ENCODE data around the gene FZD8. TPM values are rescaled to one million over a fixed set of nuclear protein-coding genes. Genes with fewer than 3 reads are reported as not detected.

Gene FZD8
- total RNA-seq, 1 experiment from 2014 or later, result 13.7 TPM

- no peak for TF ChIP-seq AR (CRISPR knock-in tag; IDR thresholded peaks at IDR 0.05)
- no peak for TF ChIP-seq NR3C1 (CRISPR knock-in tag; conservative IDR thresholded peaks at IDR 0.05; ENCODE audit: low read depth)
- TF ChIP-seq ZMAT4 (CRISPR knock-in tag; IDR thresholded peaks at IDR 0.05), result no peak
- no peak for TF ChIP-seq ATF6 (CRISPR knock-in tag; IDR thresholded peaks at IDR 0.05)
- TF ChIP-seq TP53 (CRISPR knock-in tag; IDR thresholded peaks at IDR 0.05), result peak; percentile 85; the same call in 1 of the 2 replicates
- peak; percentile 57; the same call in 1 of the 2 replicates for TF ChIP-seq MYBL2 (CRISPR knock-in tag; IDR thresholded peaks at IDR 0.05)
- TF ChIP-seq HMGA2 (CRISPR knock-in tag; IDR thresholded peaks at IDR 0.05), result no peak
Observed at GRCh38 chr10:35639728-35640401, 2.2 kb downstream of the FZD8 start (continued).

- ChIA-PET CTCF (interaction anchor here (0.6 to 3.1 kb wide), 8 partner anchors 47 to 1048 kb away, joined by 3 to 12 read pairs (median 3); no protein-coding TSS in a partner anchor), POLR2A (interaction anchor here (0.6 kb wide), 1 partner anchor 705 kb away, joined by 6 read pairs; no protein-coding TSS in a partner anchor)
- H3K27me3 Mint-ChIP-seq (ENCODE audit: low read depth), result peaks cover 25% of the 10 kb centered on the region
- ATAC-seq, result peak; percentile 0; the same call in 1 of the 2 replicates
- TF ChIP-seq ZNF281 (CRISPR knock-in tag; IDR thresholded peaks at IDR 0.05) (peak; percentile 24; the same call in 1 of the 2 replicates), TEAD4 (CRISPR knock-in tag; IDR thresholded peaks at IDR 0.05) (no peak)
- H3K27ac Mint-ChIP-seq, result no peak overlapping the region
- peak; percentile 46 for DNase-seq (ENCODE audit: low spot score)
- peak overlapping the region; percentile 72 for H3K4me3 Mint-ChIP-seq
- H3K9me3 Mint-ChIP-seq, result no peaks in the 10 kb centered on the region
- no peaks in the 10 kb centered on the region for H3K36me3 Mint-ChIP-seq
- H3K4me1 Mint-ChIP-seq, result peaks cover 41% of the 10 kb centered on the region
Observed at GRCh38 chr10:35639021-35639727, 2.9 kb downstream of the FZD8 start.

GRCh38 chr10:35638101-35638500 is 4.0 kb downstream of the FZD8 start:
- Mint-ChIP-seq H3K4me3 (peak overlapping the region; percentile 65), H3K27ac (no peak overlapping the region), H3K36me3 (no peaks in the 10 kb centered on the region), H3K9me3 (no peaks in the 10 kb centered on the region), H3K27me3 (ENCODE audit: low read depth) (peaks cover 21% of the 10 kb centered on the region), H3K4me1 (peaks cover 39% of the 10 kb centered on the region)
- POLR2A ChIA-PET, result no interaction called here
- DNase-seq (ENCODE audit: low spot score) (no peak), ATAC-seq (no peak)
- CTCF ChIA-PET, result interaction anchor here (0.8 to 4.0 kb wide), 12 partner anchors 24 to 1243 kb away, joined by 3 to 50 read pairs (median 6); no protein-coding TSS in a partner anchor
- no peak for TF ChIP-seq GABPB1 (CRISPR knock-in tag; IDR thresholded peaks at IDR 0.05)
- TF ChIP-seq AR (CRISPR knock-in tag; IDR thresholded peaks at IDR 0.05), result no peak
- no peak for TF ChIP-seq PRRX2 (CRISPR knock-in tag; IDR thresholded peaks at IDR 0.05)
- TF ChIP-seq MYBL2 (CRISPR knock-in tag; IDR thresholded peaks at IDR 0.05), result no peak
- no peak for TF ChIP-seq CREM (CRISPR knock-in tag; IDR thresholded peaks at IDR 0.05)
- no peak for TF ChIP-seq ZNF532 (CRISPR knock-in tag; IDR thresholded peaks at IDR 0.05; ENCODE audit: borderline replicate concordance)

All from WTC11 (cell line).